Nephron progenitor cell (in vitro differentiated cells): ENCODE results near the gene ACOT7.
"Not testable (repeated sequence)": the region's sequence is repeated elsewhere in the genome, so short reads cannot be mapped to it uniquely, and the experiment has no call there.

Experiments
- DNase-seq: peaks from one replicate; pipeline ENCODE4 v3.0.0; 2021
- H3K27ac Mint-ChIP-seq: 2 replicates; pipeline ENCODE4 v1.8.0; 2021; ENCODE audit warnings: mild to moderate bottlenecking, moderate library complexity, mixed read lengths
- H3K27me3 Mint-ChIP-seq: 2 replicates; pipeline ENCODE4 v1.8.0; 2021; ENCODE audit warnings: mild to moderate bottlenecking, low read depth, mixed read lengths; ENCODE audit not compliant: poor library complexity
- H3K36me3 Mint-ChIP-seq: 2 replicates; pipeline ENCODE4 v1.8.0; 2021; ENCODE audit warnings: low read depth, mixed read lengths
- H3K4me1 Mint-ChIP-seq: 2 replicates; pipeline ENCODE4 v1.8.0; 2021; ENCODE audit warnings: mixed read lengths
- H3K4me3 Mint-ChIP-seq: 2 replicates; pipeline ENCODE4 v1.8.0; 2021; ENCODE audit warnings: mild to moderate bottlenecking, moderate library complexity, mixed read lengths
- H3K9me3 Mint-ChIP-seq: 2 replicates; pipeline ENCODE4 v1.8.0; 2021; ENCODE audit warnings: mild to moderate bottlenecking, moderate library complexity, mixed read lengths
- TF ChIP-seq, protein P1 (sequence below): fragments of 200-600 bp; sonication (generic); IDR thresholded peaks from 2 replicates; pipeline ENCODE4 v1.5.0; 2021; ENCODE audit warnings: antibody characterized with exemption

The ACOT7 gene

DNA sequence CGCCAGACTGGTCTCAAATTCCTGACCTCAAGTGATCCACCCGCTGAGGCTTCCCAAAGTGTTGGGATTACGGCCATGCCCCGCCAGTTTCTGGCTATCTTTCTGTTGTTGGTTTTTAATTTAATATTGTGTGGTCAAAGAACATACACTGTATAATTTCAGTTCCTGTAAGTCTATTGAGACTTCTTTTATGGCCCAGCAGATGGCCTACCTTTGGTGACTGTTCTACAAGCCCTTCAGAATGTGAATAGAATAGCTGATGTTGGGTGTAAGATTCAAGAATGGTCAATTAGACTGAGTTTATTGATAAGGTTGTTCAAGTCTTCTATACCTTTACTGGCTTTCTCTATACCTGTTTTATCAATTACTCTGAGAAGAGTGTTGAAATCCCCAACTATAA lies 15.5 kb upstream of the ACOT7 start:
- H3K4me1 Mint-ChIP-seq, result peaks cover 15% of the 10 kb centered on the region
- no peaks in the 10 kb centered on the region for H3K36me3 Mint-ChIP-seq
- H3K27ac Mint-ChIP-seq, result no peak overlapping the region
- no peak overlapping the region for H3K4me3 Mint-ChIP-seq
- TF ChIP-seq, protein P1, sequence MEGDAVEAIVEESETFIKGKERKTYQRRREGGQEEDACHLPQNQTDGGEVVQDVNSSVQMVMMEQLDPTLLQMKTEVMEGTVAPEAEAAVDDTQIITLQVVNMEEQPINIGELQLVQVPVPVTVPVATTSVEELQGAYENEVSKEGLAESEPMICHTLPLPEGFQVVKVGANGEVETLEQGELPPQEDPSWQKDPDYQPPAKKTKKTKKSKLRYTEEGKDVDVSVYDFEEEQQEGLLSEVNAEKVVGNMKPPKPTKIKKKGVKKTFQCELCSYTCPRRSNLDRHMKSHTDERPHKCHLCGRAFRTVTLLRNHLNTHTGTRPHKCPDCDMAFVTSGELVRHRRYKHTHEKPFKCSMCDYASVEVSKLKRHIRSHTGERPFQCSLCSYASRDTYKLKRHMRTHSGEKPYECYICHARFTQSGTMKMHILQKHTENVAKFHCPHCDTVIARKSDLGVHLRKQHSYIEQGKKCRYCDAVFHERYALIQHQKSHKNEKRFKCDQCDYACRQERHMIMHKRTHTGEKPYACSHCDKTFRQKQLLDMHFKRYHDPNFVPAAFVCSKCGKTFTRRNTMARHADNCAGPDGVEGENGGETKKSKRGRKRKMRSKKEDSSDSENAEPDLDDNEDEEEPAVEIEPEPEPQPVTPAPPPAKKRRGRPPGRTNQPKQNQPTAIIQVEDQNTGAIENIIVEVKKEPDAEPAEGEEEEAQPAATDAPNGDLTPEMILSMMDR, result no peak
- peaks cover 78% of the 10 kb centered on the region for H3K27me3 Mint-ChIP-seq
- H3K9me3 Mint-ChIP-seq, result no peaks in the 10 kb centered on the region
- no peak for DNase-seq

DNA sequence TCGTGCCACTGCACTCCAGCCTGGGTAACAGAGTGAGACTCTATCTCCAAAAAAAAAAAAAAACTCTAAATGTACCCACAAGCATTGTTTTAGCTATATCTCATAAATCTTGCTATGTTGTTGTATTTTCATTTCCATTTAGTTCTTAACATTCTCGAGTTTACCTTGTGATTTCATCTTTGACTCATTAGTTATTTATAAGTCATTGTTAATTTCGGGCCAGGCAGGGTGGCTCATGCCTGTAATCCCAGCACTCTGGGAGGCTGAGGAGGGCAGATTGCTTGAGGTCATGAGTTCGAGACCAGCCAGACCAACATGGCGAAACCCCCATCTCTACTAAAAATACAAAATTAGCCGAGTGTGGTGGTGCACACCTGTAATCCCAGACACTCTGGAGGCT lies 14.5 kb upstream of the ACOT7 start:
- H3K36me3 Mint-ChIP-seq, result no peaks in the 10 kb centered on the region
- TF ChIP-seq, protein P1, result no peak
- H3K9me3 Mint-ChIP-seq, result no peaks in the 10 kb centered on the region
- no peak for DNase-seq
- peaks cover 14% of the 10 kb centered on the region for H3K4me1 Mint-ChIP-seq
- no peak overlapping the region for H3K4me3 Mint-ChIP-seq
- no peak overlapping the region for H3K27ac Mint-ChIP-seq
- peaks cover 73% of the 10 kb centered on the region for H3K27me3 Mint-ChIP-seq

DNA sequence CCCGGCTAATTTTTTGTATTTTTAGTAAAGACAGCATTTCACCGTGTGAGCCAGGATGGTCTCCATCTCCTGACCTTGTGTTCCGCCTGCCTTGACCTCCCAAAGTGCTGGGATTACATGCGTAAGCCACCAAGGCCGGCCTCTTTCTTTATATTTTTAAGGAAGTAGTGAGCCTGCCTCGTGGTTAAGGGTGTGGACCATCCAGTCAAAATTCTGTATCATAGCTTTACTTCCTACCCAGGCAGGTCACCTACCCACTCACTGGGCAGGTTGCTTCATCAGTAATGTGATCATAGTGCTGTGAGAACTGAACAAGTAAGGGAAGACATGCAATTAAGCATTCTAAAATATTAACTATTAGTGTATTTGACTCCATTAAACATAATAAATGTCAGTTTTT lies 8.1 kb upstream of the ACOT7 start:
- TF ChIP-seq, protein P1, result no peak
- Mint-ChIP-seq H3K4me3 (no peak overlapping the region), H3K4me1 (peaks cover 7% of the 10 kb centered on the region), H3K9me3 (peaks cover 4% of the 10 kb centered on the region), H3K27me3 (peaks cover 74% of the 10 kb centered on the region), H3K36me3 (no peaks in the 10 kb centered on the region), H3K27ac (no peak overlapping the region)
- no peak for DNase-seq

DNA sequence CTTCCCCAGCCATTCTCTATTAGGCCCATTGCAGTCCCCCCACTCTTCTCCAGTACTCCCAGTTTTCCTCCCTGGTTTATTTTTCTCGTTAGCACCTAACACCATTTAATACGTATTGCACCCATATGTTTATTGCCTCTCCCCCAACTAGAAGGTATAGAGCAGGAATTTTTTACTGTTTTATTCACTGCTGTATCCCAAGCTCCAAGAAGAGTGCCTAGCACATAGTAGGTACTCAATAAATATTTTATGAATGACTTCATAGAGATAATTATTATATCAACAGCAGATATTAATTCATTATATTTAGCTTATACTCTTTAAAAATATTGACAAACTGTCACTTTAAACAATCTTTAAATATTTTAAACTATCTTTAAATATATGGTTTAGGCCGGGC lies 5.7 kb upstream of the ACOT7 start:
- Mint-ChIP-seq H3K27ac (no peak overlapping the region), H3K36me3 (no peaks in the 10 kb centered on the region), H3K9me3 (peaks cover 4% of the 10 kb centered on the region), H3K4me1 (peaks cover 8% of the 10 kb centered on the region), H3K27me3 (peaks cover 57% of the 10 kb centered on the region), H3K4me3 (no peak overlapping the region)
- no peak for DNase-seq
- TF ChIP-seq, protein P1, result no peak

DNA sequence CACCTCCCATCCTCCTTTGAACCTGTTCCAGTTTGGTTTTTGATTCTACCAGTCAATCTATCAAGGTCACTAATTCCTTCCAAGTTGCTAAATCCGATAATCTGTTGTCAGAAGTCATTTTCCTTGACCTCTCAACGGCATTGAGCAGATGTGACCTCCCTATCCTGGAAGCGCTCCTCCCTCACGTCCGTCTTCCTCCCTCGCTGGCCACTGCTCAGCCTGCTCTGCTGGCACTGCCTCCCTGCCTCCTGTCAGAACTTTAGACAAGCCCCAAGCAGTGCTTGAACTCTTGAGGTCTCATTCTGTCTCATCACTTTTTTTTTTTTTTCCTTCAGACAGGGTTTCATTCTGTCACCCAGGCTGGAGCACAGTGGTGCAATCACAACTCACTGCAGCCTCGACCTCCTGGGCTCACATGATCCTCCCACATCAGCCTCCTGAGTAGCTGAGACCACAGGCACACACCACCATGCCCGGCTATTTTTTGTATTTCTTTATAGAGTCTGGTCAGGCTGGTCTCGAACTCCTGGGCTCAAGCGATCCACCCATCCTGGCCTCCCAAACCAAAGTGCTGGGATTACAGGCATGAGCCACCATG lies 4.4 kb upstream of the ACOT7 start:
- DNase-seq, result no peak
- TF ChIP-seq, protein P1, result no peak
- peaks cover 4% of the 10 kb centered on the region for H3K9me3 Mint-ChIP-seq
- H3K36me3 Mint-ChIP-seq, result no peaks in the 10 kb centered on the region
- H3K4me1 Mint-ChIP-seq, result peaks cover 15% of the 10 kb centered on the region
- H3K27ac Mint-ChIP-seq, result no peak overlapping the region
- H3K27me3 Mint-ChIP-seq, result peaks cover 50% of the 10 kb centered on the region
- H3K4me3 Mint-ChIP-seq, result no peak overlapping the region

DNA sequence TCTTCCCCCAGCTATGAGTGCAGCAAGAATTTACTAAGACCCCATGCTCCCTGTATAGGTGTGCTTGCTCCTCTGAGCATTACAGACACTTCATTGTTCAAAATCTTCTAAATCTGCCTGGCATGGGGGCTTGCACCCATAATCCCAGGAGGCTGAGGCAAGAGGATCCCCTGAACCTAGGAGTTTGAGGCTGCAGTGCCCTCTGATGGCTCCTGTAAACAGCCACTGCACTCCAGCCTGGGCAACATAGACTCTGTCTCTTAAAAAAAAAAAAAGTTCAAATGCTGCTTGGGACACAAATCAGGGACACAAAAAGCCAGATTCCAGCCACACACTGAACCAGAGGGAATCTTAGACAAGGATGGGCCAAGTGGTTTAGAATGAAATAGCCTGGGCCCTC lies 3.4 kb upstream of the ACOT7 start:
- H3K27ac Mint-ChIP-seq, result no peak overlapping the region
- H3K36me3 Mint-ChIP-seq, result no peaks in the 10 kb centered on the region
- H3K9me3 Mint-ChIP-seq, result peaks cover 4% of the 10 kb centered on the region
- TF ChIP-seq, protein P1, result no peak
- H3K4me3 Mint-ChIP-seq, result no peak overlapping the region
- no peak for DNase-seq
- peaks cover 47% of the 10 kb centered on the region for H3K27me3 Mint-ChIP-seq
- H3K4me1 Mint-ChIP-seq, result peaks cover 21% of the 10 kb centered on the region

DNA sequence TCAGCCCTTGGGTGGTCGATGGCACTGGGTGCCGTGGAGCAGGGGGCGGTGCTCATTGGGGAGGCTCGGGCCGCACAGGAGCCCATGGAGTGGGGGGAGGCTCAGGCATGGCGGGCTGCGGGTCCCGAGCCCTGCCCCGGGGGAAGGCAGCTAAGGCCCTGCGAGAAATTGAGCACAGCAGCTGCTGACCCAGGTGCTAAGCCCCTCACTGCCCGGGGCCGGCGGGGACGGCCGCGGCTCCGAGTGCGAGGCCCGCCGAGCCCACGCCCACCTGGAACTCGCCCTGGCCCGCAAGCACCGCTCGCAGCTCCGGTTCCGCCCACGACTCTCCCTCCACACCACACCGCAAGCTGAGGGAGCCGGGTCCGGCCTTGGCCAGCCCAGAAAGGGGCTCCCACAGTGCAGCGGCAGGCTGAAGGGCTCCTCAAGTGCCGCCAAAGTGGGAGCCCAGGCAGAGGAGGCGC lies 2.2 kb upstream of the ACOT7 start:
- DNase-seq, H3K4me3 Mint-ChIP-seq, H3K36me3 Mint-ChIP-seq, H3K9me3 Mint-ChIP-seq, H3K27ac Mint-ChIP-seq: not testable (repeated sequence)
- peaks cover 28% of the 10 kb centered on the region for H3K4me1 Mint-ChIP-seq
- H3K27me3 Mint-ChIP-seq, result peaks cover 46% of the 10 kb centered on the region

DNA sequence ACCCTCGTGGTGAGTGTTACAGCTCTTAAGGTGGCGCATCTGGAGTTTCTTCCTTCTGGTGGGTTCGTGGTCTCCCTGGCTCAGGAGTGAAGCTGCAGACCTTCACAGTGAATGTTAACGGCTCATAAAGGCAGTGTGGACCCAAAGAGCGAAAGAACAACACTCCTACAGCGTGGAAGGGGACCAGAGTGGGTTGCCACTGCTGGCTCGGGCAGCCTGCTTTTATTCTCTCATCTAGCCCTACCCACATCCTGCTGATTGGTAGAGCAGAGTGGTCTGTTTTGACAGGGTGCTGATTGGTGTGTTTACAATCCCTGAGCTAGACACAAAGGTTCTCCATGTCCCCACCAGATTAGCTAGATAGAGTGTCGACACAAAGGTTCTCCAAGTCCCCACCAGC lies 1.6 kb upstream of the ACOT7 start:
- H3K27ac Mint-ChIP-seq, DNase-seq, H3K9me3 Mint-ChIP-seq, H3K36me3 Mint-ChIP-seq: not testable (repeated sequence)
- Mint-ChIP-seq H3K4me1 (peaks cover 28% of the 10 kb centered on the region), H3K4me3 (peak overlapping the region; percentile 36), H3K27me3 (peaks cover 49% of the 10 kb centered on the region)
